H1 (cell line): ENCODE data around the gene SHROOM3. TPM values are rescaled to one million over a fixed set of nuclear protein-coding genes. Genes with fewer than 3 reads are reported as not detected.

Source experiments
- CBX5 ChIP-seq: fragments of 300-800, 300-1000 bp; sonication (generic); IDR thresholded peaks from 2 replicates; pipeline ENCODE4 v1.7.1; 2016; ENCODE audit warnings: antibody characterized with exemption, low read length, low read depth
- GTF2F1 ChIP-seq: IDR thresholded peaks from 2 replicates; pipeline ENCODE4 v1.6.1; 2012; ENCODE audit warnings: low read depth, low read length, improper control_type of control experiment, borderline replicate concordance
- HDAC6 ChIP-seq: IDR thresholded peaks from one replicate; pipeline ENCODE4 v1.7.1; 2012; ENCODE audit warnings: low read depth, mild to moderate bottlenecking, inconsistent platforms, low read length, moderate library complexity
- RAD21 ChIP-seq, 2 experiments: IDR thresholded peaks in 1 of 2; conservative IDR thresholded peaks in 1 of 2; 2 replicates each; pipeline ENCODE4 v1.6.1; 2011; ENCODE audit warnings: low read depth in 2 of 2, low read length in 2 of 2, improper control_type of control experiment in 1 of 2, inconsistent platforms in 1 of 2, mild to moderate bottlenecking in 1 of 2, moderate library complexity in 1 of 2
- SP4 ChIP-seq: IDR thresholded peaks from 2 replicates; pipeline ENCODE4 v1.6.1; 2012; ENCODE audit warnings: low read length, inconsistent platforms
- SRF ChIP-seq: IDR thresholded peaks from 2 replicates; pipeline ENCODE4 v1.6.1; 2011; ENCODE audit warnings: mild to moderate bottlenecking, low read depth, low read length, moderate library complexity
- TCF12 ChIP-seq: IDR thresholded peaks from 2 replicates; pipeline ENCODE4 v1.6.1; 2011; ENCODE audit warnings: low read depth, mild to moderate bottlenecking, low read length
- polyA plus RNA-seq, 7 experiments: library from polyadenylated mRNA; depleted of rRNA in 3 of 7; stranded (reverse) in 5 of 7; unstranded in 2 of 7; fragments of >200 nt in 5 of 7; fragments of 200-250 nt in 2 of 7; gene quantifications; 1 replicate in 5 of 7; 2 replicates in 1 of 7; 4 replicates in 1 of 7; pipeline versions ENCODE4 v1.2.1 to v1.2.3, GENCODE V29; 2011 to 2013; ENCODE audit warnings: missing spikeins in 2 of 7, mixed read lengths in 2 of 7
- total RNA-seq: library from RNA; stranded (reverse); fragmentation: NEBNext Ultra II Directional; extraction: Animal tissue kit (Norgen Biotek cat#: 25700); gene quantifications from 2 replicates; pipeline ENCODE4 v1.2.1, GENCODE V29; 2021

Gene SHROOM3
- total and polyA plus RNA-seq, 2 of the 8 experiments (the other 6 are each of a cell fraction or from before 2014, with no cell fraction given) = 15.8 to 34.0 TPM

- no peak for TF ChIP-seq GTF2F1
- TF ChIP-seq TCF12 = no peak
- TF ChIP-seq CBX5 = no peak
- TF ChIP-seq RAD21 (IDR thresholded peaks at IDR 0.05 in 1 of 2, conservative IDR thresholded peaks at IDR 0.05 in 1 of 2; ENCODE audit: low read depth in 2 of 2, low read length in 2 of 2) = 0 out of 4 replicates have a peak, but pooled peaks of 1 of the 2 experiments have one; percentile 2
- no peak for TF ChIP-seq SRF
- TF ChIP-seq SP4 = no peak
- TF ChIP-seq HDAC6 = no peak
- TF ChIP-seq, all 59 proteins: peak for 2
Observed at GRCh38 chr4:76697129-76697803, 262.2 kb downstream of the SHROOM3 start (continued).
